ENCODE data around the gene CDC37. TPM values are rescaled to one million over a fixed set of nuclear protein-coding genes. Genes with fewer than 3 reads are reported as not detected.

Gene CDC37
- 100 to 1,000 TPM; 141 to 213 (median 172) TPM for total RNA-seq

- TF ChIP-seq CTCF (IDR thresholded peaks at IDR 0.05) (no peak), POLR2AphosphoS5 (IDR thresholded peaks at IDR 0.05) (peak; percentile 71 to 90 (median 80)), POLR2A (IDR thresholded peaks at IDR 0.05) (peak; percentile 53)
- peaks cover 4 to 16% of the 10 kb centered on the region in 2 donors for H3K27me3 ChIP-seq
- H3K4me3 ChIP-seq: peak within 1 kb of the TSS; percentile 79 to 97 (median 95)
- intact Hi-C loops (cut with DNase I; ENCODE audit: low total_unique reads): loop anchor here (5.0 kb wide), 1 partner anchor 136 kb away; no protein-coding TSS in a partner anchor
- no peaks in the 10 kb centered on the region for H3K9me3 ChIP-seq
- peak; percentile 94 to 97 for DNase-seq (ENCODE audit: low spot score in 2 of 2)
- H3K4me1 ChIP-seq: peaks cover 16% of the 10 kb centered on the region in 2 donors
- no peaks in the 10 kb centered on the region for H3K36me3 ChIP-seq
- H3K27ac ChIP-seq: peak within 1 kb of the TSS; percentile 83 to 88
Observed at GRCh38 chr19:10403137-10404021, at the start of gene CDC37. CDC37 (minus strand) TSS chr19:10403542; CDS start chr19:10403479, 63 bp downstream.

DNA sequence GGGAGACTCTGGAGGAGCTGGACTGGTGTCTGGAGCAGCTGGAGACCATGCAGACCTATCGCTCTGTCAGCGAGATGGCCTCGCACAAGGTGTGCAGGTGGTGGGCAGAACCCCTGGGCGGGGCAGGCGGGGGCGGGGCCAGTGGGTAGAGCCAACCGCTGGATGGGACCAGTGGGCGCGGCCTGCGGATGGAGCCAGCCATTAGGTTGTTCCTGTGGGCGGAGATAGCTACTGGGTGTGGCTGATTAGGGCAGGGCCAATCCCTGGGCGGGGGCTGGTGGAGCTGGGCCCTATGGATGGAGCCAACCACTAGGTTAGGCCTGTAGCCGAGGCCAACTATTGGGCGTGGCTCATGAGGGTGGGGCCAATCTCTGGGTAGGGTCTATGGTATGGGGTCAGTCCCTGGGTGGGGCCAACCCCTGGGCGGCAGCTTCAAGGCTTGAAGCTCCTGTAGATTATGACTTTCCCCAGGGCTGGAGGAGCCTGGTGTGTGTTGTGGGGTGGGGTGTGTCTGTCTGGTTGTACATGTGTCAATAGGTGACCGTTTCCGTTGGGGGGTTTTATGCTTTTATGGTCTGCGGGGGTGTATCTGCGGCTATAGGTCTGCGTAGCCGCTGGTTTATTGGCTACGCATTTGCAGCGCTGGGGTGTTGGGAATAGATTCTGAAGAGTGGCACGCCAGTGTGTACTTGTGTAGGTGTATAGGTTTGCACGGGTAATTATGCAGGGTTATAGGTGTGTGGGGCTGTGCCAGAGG, 47.7 kb upstream of the CDC37 start:
- Histone ChIP-seq H3K36me3 (no peaks in the 10 kb centered on the region), H3K27me3 (no peaks in the 10 kb centered on the region), H3K27ac (no peak overlapping the region), H3K9me3 (no peaks in the 10 kb centered on the region), H3K4me3 (no peak overlapping the region), H3K4me1 (no peaks in the 10 kb centered on the region)
- TF ChIP-seq POLR2A (IDR thresholded peaks at IDR 0.05): no peak
- TF ChIP-seq CTCF (IDR thresholded peaks at IDR 0.05): no peak
- no peak for TF ChIP-seq POLR2AphosphoS5 (IDR thresholded peaks at IDR 0.05)
- no peak for DNase-seq (ENCODE audit: low spot score in 2 of 2)
- intact Hi-C loops (cut with DNase I; ENCODE audit: low total_unique reads): no loop called here

DNA sequence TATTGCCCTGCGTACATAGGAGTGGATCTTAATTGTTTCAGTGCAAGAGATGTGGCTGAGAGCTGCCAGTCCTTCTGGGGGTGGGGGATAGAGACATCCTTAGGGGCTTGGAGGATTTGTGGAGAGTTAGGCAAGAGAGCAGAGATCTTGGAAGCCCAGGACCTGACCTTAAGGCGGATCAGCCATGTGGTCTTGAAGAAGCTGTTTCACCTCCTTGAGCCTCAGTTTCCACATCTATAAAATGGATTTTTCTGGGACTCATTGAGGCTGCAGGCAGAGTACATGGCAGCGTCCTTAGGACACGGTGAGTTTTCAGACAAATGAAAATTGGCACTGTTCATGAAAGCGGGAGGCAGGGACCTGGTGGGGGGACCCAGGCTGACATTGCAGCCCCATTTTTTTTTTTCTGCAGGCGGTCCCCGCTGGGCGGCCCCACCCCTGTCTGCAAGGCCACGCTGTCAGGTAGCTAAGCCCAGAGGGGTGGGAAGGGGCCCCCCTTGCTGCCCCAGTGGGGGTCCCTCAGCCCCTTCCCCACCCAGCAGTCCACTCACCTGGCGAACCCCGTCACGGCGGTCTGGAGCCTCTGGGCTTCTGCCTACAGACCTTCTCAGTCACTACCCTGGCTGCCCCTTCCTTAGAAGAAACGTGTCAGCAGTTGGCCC, 47.0 kb upstream of the CDC37 start:
- no peak for TF ChIP-seq CTCF (IDR thresholded peaks at IDR 0.05)
- TF ChIP-seq POLR2A (IDR thresholded peaks at IDR 0.05): no peak
- TF ChIP-seq POLR2AphosphoS5 (IDR thresholded peaks at IDR 0.05): no peak
- Histone ChIP-seq H3K27ac (no peak overlapping the region), H3K4me1 (no peaks in the 10 kb centered on the region), H3K9me3 (no peaks in the 10 kb centered on the region), H3K36me3 (no peaks in the 10 kb centered on the region), H3K4me3 (no peak overlapping the region), H3K27me3 (no peaks in the 10 kb centered on the region)
- DNase-seq (ENCODE audit: low spot score in 2 of 2): no peak
- intact Hi-C loops (cut with DNase I; ENCODE audit: low total_unique reads): no loop called here

DNA sequence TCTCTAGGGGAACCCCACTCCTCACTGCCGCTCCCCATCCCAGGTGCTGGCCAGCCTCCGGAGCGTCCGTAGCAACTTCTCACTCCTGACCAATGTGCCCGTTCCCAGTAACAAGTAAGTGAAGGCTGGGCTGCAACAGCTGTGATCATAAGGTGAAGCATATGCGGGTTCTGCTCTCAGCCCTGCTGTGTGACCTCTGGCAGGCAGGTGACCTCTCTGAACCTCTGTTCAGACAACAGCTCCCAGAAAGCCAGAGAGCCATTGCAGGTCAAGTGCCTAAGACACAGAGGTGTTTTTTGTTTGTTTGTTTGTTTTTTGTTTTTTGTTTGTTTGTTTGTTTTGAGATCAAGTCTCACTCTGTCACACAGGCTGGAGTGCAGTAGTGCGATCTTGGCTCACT, 45.7 kb upstream of the CDC37 start:
- no peaks in the 10 kb centered on the region for H3K4me1 ChIP-seq
- intact Hi-C loops (cut with DNase I; ENCODE audit: low total_unique reads): no loop called here
- no peaks in the 10 kb centered on the region for H3K9me3 ChIP-seq
- no peaks in the 10 kb centered on the region for H3K27me3 ChIP-seq
- no peak overlapping the region for H3K4me3 ChIP-seq
- TF ChIP-seq CTCF (IDR thresholded peaks at IDR 0.05) (no peak), POLR2A (IDR thresholded peaks at IDR 0.05) (no peak), POLR2AphosphoS5 (IDR thresholded peaks at IDR 0.05) (no peak)
- no peak for DNase-seq (ENCODE audit: low spot score in 2 of 2)
- H3K27ac ChIP-seq: no peak overlapping the region
- H3K36me3 ChIP-seq: no peaks in the 10 kb centered on the region

Measured in breast epithelium (tissue), 4 donors.